ENCODE data around the gene ARF4.

DNA sequence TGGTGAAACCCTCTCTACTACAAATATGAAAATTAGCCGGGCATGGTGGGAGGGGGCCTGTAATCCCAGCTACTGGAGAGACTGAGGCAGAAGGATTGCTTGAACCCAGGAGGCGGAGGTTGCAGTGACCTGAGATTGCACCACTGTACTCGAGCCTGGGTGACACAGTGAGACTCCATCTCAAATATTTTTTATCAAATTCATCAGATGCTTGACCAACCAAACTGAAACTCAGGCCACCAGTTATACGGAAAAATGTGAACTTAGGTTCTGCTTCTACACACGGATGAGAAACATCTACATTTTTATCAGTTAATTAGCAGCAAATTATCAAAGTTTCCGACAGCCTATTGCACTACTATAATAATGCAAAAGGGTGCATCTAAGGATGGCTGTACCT is 4.8 kb downstream of the ARF4 start:
- TF ChIP-seq, protein P1, sequence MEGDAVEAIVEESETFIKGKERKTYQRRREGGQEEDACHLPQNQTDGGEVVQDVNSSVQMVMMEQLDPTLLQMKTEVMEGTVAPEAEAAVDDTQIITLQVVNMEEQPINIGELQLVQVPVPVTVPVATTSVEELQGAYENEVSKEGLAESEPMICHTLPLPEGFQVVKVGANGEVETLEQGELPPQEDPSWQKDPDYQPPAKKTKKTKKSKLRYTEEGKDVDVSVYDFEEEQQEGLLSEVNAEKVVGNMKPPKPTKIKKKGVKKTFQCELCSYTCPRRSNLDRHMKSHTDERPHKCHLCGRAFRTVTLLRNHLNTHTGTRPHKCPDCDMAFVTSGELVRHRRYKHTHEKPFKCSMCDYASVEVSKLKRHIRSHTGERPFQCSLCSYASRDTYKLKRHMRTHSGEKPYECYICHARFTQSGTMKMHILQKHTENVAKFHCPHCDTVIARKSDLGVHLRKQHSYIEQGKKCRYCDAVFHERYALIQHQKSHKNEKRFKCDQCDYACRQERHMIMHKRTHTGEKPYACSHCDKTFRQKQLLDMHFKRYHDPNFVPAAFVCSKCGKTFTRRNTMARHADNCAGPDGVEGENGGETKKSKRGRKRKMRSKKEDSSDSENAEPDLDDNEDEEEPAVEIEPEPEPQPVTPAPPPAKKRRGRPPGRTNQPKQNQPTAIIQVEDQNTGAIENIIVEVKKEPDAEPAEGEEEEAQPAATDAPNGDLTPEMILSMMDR (IDR thresholded peaks at IDR 0.05), result no peak
- no peak for TF ChIP-seq EZH2 (IDR thresholded peaks at IDR 0.05; ENCODE audit: borderline replicate concordance, insufficient read depth, low read depth, low read length, poor library complexity, severe bottlenecking)

Measured in B cell (primary cell).